Chondrocyte (in vitro differentiated cells): ENCODE data around the gene SORL1. TPM values are rescaled to one million over a fixed set of nuclear protein-coding genes. Genes with fewer than 3 reads are reported as not detected.

Experiments used
- DNase-seq: peaks from one replicate; pipeline ENCODE4 v3.0.0; 2021; ENCODE audit warnings: mixed read lengths, low spot score
- H3K27ac Mint-ChIP-seq: one replicate; pipeline ENCODE4 v1.8.0; 2021; ENCODE audit warnings: mild to moderate bottlenecking, moderate library complexity, mixed read lengths; ENCODE audit not compliant: unreplicated experiment
- H3K27me3 Mint-ChIP-seq: 2 replicates; pipeline ENCODE4 v1.8.0; 2021; ENCODE audit warnings: low read depth, mixed read lengths
- H3K36me3 Mint-ChIP-seq: 2 replicates; pipeline ENCODE4 v1.8.0; 2021; ENCODE audit warnings: low read depth, mixed read lengths
- H3K4me1 Mint-ChIP-seq: 2 replicates; pipeline ENCODE4 v1.8.0; 2021; ENCODE audit warnings: low read depth, mild to moderate bottlenecking, mixed read lengths
- H3K4me3 Mint-ChIP-seq: one replicate; pipeline ENCODE4 v1.8.0; 2021; ENCODE audit warnings: mild to moderate bottlenecking, moderate library complexity, mixed read lengths; ENCODE audit not compliant: unreplicated experiment
- H3K9me3 Mint-ChIP-seq: 2 replicates; pipeline ENCODE4 v1.8.0; 2021; ENCODE audit warnings: low read depth, mixed read lengths
- CTCF ChIP-seq: fragments of 200-600 bp; sonication (generic); IDR thresholded peaks from 2 replicates; pipeline ENCODE4 v1.5.0; 2021; ENCODE audit warnings: antibody characterized with exemption, mild to moderate bottlenecking, moderate library complexity
- total RNA-seq: library from RNA; stranded (reverse); gene quantifications from 3 replicates; pipeline ENCODE4 v1.2.1, GENCODE V29; 2021

SORL1 gene
- total RNA-seq, 1 donor from 2014 or later = 0.87 TPM

- peaks cover 3% of the 10 kb centered on the region for H3K36me3 Mint-ChIP-seq
- peaks cover 7% of the 10 kb centered on the region for H3K27me3 Mint-ChIP-seq
- H3K4me1 Mint-ChIP-seq = peaks cover 9% of the 10 kb centered on the region
- no peak for DNase-seq
- H3K4me3 Mint-ChIP-seq = no peak overlapping the region
- H3K9me3 Mint-ChIP-seq = no peaks in the 10 kb centered on the region
- TF ChIP-seq CTCF = no peak
- no peak overlapping the region for H3K27ac Mint-ChIP-seq
These were observed 33.1 kb downstream of the SORL1 start for GRCh38 chr11:121485216-121485615.

GRCh38 chr11:121486054-121486453, 33.9 kb downstream of the SORL1 start:
- Mint-ChIP-seq H3K4me3 (no peak overlapping the region), H3K4me1 (peaks cover 9% of the 10 kb centered on the region), H3K27ac (no peak overlapping the region), H3K9me3 (no peaks in the 10 kb centered on the region), H3K36me3 (peaks cover 3% of the 10 kb centered on the region), H3K27me3 (peaks cover 5% of the 10 kb centered on the region)
- no peak for DNase-seq
- TF ChIP-seq CTCF = no peak

GRCh38 chr11:121487191-121487590, 35.1 kb downstream of the SORL1 start:
- H3K4me1 Mint-ChIP-seq = peaks cover 5% of the 10 kb centered on the region
- no peak overlapping the region for H3K4me3 Mint-ChIP-seq
- no peaks in the 10 kb centered on the region for H3K9me3 Mint-ChIP-seq
- TF ChIP-seq CTCF = no peak
- H3K27ac Mint-ChIP-seq = no peak overlapping the region
- H3K27me3 Mint-ChIP-seq = peaks cover 5% of the 10 kb centered on the region
- peaks cover 3% of the 10 kb centered on the region for H3K36me3 Mint-ChIP-seq
- no peak for DNase-seq

GRCh38 chr11:121488170-121488569, 36.1 kb downstream of the SORL1 start:
- Mint-ChIP-seq H3K36me3 (peaks cover 3% of the 10 kb centered on the region), H3K9me3 (no peaks in the 10 kb centered on the region), H3K4me1 (no peaks in the 10 kb centered on the region), H3K4me3 (no peak overlapping the region), H3K27me3 (peaks cover 5% of the 10 kb centered on the region), H3K27ac (no peak overlapping the region)
- no peak for TF ChIP-seq CTCF
- no peak for DNase-seq

- DNase-seq = no peak
- Mint-ChIP-seq H3K27ac (no peak overlapping the region), H3K36me3 (peaks cover 3% of the 10 kb centered on the region), H3K4me1 (no peaks in the 10 kb centered on the region), H3K9me3 (no peaks in the 10 kb centered on the region), H3K4me3 (no peak overlapping the region), H3K27me3 (peaks cover 5% of the 10 kb centered on the region)
- TF ChIP-seq CTCF = no peak
These were observed 36.5 kb downstream of the SORL1 start for GRCh38 chr11:121488641-121489040.
